Heart left ventricle (tissue), 16 donors: ENCODE data around the gene SFXN2. TPM values are rescaled to one million over a fixed set of nuclear protein-coding genes. Genes with fewer than 3 reads are reported as not detected.

Experiments
- ATAC-seq, 4 donors: fragments of 200-7000 bp; cut with Tn5 transposase; one replicate each; pipeline ENCODE4 v1.9.1; 2020 to 2022; ENCODE audit warnings: moderate library complexity in 4 of 4, mild to moderate bottlenecking in 3 of 4, moderate number of reproducible peaks in 1 of 4
- DNase-seq, 5 donors: peaks; one replicate each; pipeline ENCODE4 v3.0.0-alpha.2; 2020
- H3K27ac ChIP-seq, 12 donors: fragments of 200-600 bp; sonication (generic) in 4 of 12; one replicate each; pipeline versions ENCODE4 v1.5.0 to v1.8.0; 2016 to 2022; ENCODE audit warnings: mild to moderate bottlenecking in 2 of 12
- H3K27me3 ChIP-seq, 9 donors: fragments of 200-600 bp; sonication (generic) in 2 of 9; one replicate each; pipeline versions ENCODE4 v1.5.1 to v1.8.0; 2016 to 2022; ENCODE audit warnings: mild to moderate bottlenecking in 3 of 9
- H3K36me3 ChIP-seq, 9 donors: fragments of 200-600 bp; sonication (generic) in 2 of 9; one replicate each; pipeline versions ENCODE4 v1.5.0 to v1.8.0; 2018 to 2022; ENCODE audit warnings: mild to moderate bottlenecking in 2 of 9
- H3K4me1 ChIP-seq, 12 donors: fragments of 200-600 bp; sonication (generic) in 4 of 12; one replicate each; pipeline versions ENCODE4 v1.5.0 to v1.8.0; 2016 to 2022; ENCODE audit warnings: mild to moderate bottlenecking in 3 of 12
- H3K4me3 ChIP-seq, 12 donors: fragments of 200-600 bp; sonication (generic) in 4 of 12; one replicate each; pipeline versions ENCODE4 v1.5.0 to v1.8.0; 2017 to 2022; ENCODE audit warnings: mild to moderate bottlenecking in 9 of 12, moderate library complexity in 4 of 12
- H3K9me3 ChIP-seq, 12 donors: fragments of 200-600 bp; sonication (generic) in 4 of 12; one replicate each; pipeline versions ENCODE4 v1.5.0 to v1.8.0; 2016 to 2022; ENCODE audit warnings: mild to moderate bottlenecking in 1 of 12
- POLR2A ChIP-seq, 2 donors: fragments of 450-650 bp; IDR thresholded peaks; one replicate each; pipeline ENCODE4 v1.6.1; 2017; ENCODE audit warnings: antibody characterized with exemption in 2 of 2, mild to moderate bottlenecking in 2 of 2, moderate library complexity in 2 of 2
- WGBS, 4 donors: extraction: QIAGEN DNeasy Blood & Tissue Kit in 2 of 4; methylation state at CpG; one replicate each; pipeline versions ENCODE4 v1.1.5 to v1.1.7; 2013 to 2018; 5-methylcytosine and 5-hydroxymethylcytosine counted together
- intact Hi-C, 10 donors: fragments of 100-400 bp; cut with DNase I; formaldehyde crosslinking; loops; one replicate each; pipeline versions ENCODE4 v1.11.1 to v1.14.2; 2022
- polyA plus RNA-seq, 2 donors: library from polyadenylated mRNA; stranded (reverse); fragments of 200-250 nt; gene quantifications; one replicate each; pipeline ENCODE4 v1.2.3, GENCODE V29; 2013
- total RNA-seq, 9 donors: library from RNA; depleted of rRNA in 2 of 9; stranded (reverse); fragments of >200 nt in 2 of 9; fragmentation: NEBNext Ultra II Directional in 3 of 9; extraction: Animal tissue kit (Norgen Biotek cat#: 25700) in 3 of 9; gene quantifications; one replicate each; pipeline versions ENCODE4 v1.1.0 to v1.2.4, GENCODE V29; 2016 to 2023
- TF ChIP-seq, protein P1 (sequence below), 12 donors: fragments of 200-600 bp; sonication (generic) in 4 of 12; IDR thresholded peaks; one replicate each; pipeline versions ENCODE4 v1.5.0 to v1.8.0; 2018 to 2022; ENCODE audit warnings: antibody characterized with exemption in 12 of 12, mild to moderate bottlenecking in 5 of 12
- donor health status: ischemic (EF 13 %, LVEDD 7.1; RV severe dilation, severe dysfunction).
- donor health status: healthy with polysubstance abuse.
- donor health status: DM: no; HTN: yes; CAD: no.
- donor health status: DM: no; HTN: no; CAD: no.
- donor health status: ischemic (EF 25% LVEDD 6.9; RV normal size, moderate dysfunction).
- donor health status: ischemic (EF 25% LVEDD 5.7; RV mildly dilated, moderate dysfunction).
- donor health status: healthy.
- donor health status: DM: yes; HTN: yes; CAD: no.
- donor health status: ischemic (EF 35%, LVEDD 5.7; RV mildly dilated, moderate dysfunction).
- donor health status: nonischemic (EF 11% LVEDD 7.7; RV severe dilation, severe dysfunction).
- donor health status: DM: yes; HTN: yes; CAD: no.
- donor health status: PGD.
- donor health status: ischemic (EF 29% LVEDD 5.4; RV normal size, mild dysfunction).
- donor health status: nonischemic (EF 23%, LVEDD 6.1; RV moderate dilation, normal function).

SFXN2 gene
- total and polyA plus RNA-seq, 11 donors: 0.50 to 7.2 (median 2.4) TPM

DNA sequence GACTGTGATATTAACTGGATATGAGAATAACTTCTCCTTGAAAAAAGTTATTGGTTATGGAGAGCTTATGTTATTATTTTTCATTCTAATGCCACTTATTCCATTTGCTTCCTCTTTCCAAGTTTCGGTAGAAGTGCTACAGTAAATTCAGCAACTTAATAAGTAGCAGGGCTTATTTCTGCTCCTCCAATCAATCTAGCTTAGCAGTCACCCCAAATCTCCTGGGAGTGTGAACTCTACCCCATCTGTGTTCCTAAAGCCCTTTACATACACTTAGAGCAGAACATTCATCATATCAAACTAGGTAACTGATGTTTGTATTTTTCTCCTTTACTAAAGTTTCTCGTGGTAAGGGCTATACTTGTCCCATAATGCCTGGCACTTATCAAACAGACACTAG is 8.9 kb upstream of the SFXN2 start:
- DNase-seq (no peak), ATAC-seq (no peak)
- H3K36me3 ChIP-seq: peaks cover 0 to 12% (median 0%) of the 10 kb centered on the region in 9 donors
- no peaks in the 10 kb centered on the region for H3K27me3 ChIP-seq
- intact Hi-C loops: no loop called here
- H3K27ac ChIP-seq: no peak overlapping the region
- TF ChIP-seq, protein P1, sequence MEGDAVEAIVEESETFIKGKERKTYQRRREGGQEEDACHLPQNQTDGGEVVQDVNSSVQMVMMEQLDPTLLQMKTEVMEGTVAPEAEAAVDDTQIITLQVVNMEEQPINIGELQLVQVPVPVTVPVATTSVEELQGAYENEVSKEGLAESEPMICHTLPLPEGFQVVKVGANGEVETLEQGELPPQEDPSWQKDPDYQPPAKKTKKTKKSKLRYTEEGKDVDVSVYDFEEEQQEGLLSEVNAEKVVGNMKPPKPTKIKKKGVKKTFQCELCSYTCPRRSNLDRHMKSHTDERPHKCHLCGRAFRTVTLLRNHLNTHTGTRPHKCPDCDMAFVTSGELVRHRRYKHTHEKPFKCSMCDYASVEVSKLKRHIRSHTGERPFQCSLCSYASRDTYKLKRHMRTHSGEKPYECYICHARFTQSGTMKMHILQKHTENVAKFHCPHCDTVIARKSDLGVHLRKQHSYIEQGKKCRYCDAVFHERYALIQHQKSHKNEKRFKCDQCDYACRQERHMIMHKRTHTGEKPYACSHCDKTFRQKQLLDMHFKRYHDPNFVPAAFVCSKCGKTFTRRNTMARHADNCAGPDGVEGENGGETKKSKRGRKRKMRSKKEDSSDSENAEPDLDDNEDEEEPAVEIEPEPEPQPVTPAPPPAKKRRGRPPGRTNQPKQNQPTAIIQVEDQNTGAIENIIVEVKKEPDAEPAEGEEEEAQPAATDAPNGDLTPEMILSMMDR (IDR thresholded peaks at IDR 0.05): no peak
- WGBS, 4 donors: 56 to 73% (median 63%) methylated on average over 2 of the region's 2 CpGs
- peaks cover 0 to 11% (median 2%) of the 10 kb centered on the region in 12 donors for H3K4me1 ChIP-seq
- no peaks in the 10 kb centered on the region for H3K9me3 ChIP-seq
- H3K4me3 ChIP-seq: no peak overlapping the region

- no peaks in the 10 kb centered on the region for H3K27me3 ChIP-seq
- no peaks in the 10 kb centered on the region for H3K36me3 ChIP-seq
- WGBS, 4 donors: 63 to 70% (median 66%) methylated on average over 4 of the region's 4 CpGs
- H3K4me1 ChIP-seq: peaks cover 0 to 31% (median 14%) of the 10 kb centered on the region in 12 donors
- H3K4me3 ChIP-seq: no peak overlapping the region
- H3K27ac ChIP-seq: no peak overlapping the region
- ATAC-seq: no peak
- H3K9me3 ChIP-seq: no peaks in the 10 kb centered on the region
- intact Hi-C loops: loop anchor here in 6 of 10 donors (5.0 to 10.0 kb wide), 5 partner anchors 33 to 624 kb away; partner anchors contain the start of gene TRIM8 (in 1 of the 6)
- no peak for TF ChIP-seq POLR2A (IDR thresholded peaks at IDR 0.05)
- TF ChIP-seq, protein P1 (IDR thresholded peaks at IDR 0.05): no peak
- no peak for DNase-seq
Observed at GRCh38 chr10:102710609-102711008, 3.8 kb upstream of the SFXN2 start.

GRCh38 chr10:102712089-102712488 is 2.3 kb upstream of the SFXN2 start:
- Histone ChIP-seq H3K27me3 (no peaks in the 10 kb centered on the region), H3K4me3 (no peak overlapping the region), H3K27ac (no peak overlapping the region), H3K36me3 (no peaks in the 10 kb centered on the region), H3K4me1 (peaks cover 0 to 31% (median 14%) of the 10 kb centered on the region in 12 donors), H3K9me3 (no peaks in the 10 kb centered on the region)
- intact Hi-C loops: loop anchor here in 6 of 10 donors (2.0 to 10.0 kb wide), 6 partner anchors 35 to 623 kb away; partner anchors contain the start of gene TRIM8 (in 2 of the 6)
- ATAC-seq (no peak), DNase-seq (no peak)
- TF ChIP-seq POLR2A (IDR thresholded peaks at IDR 0.05): no peak
- TF ChIP-seq, protein P1 (IDR thresholded peaks at IDR 0.05): no peak
- WGBS, 4 donors: 87 to 92% (median 89%) methylated on average over 4 of the region's 4 CpGs

- DNase-seq: no peak
- H3K36me3 ChIP-seq: no peaks in the 10 kb centered on the region
- WGBS, 4 donors: 11 to 12% (median 11%) methylated on average over 8 of the region's 8 CpGs
- no peaks in the 10 kb centered on the region for H3K9me3 ChIP-seq
- ATAC-seq: no peak
- peaks cover 0 to 36% (median 14%) of the 10 kb centered on the region in 12 donors for H3K4me1 ChIP-seq
- H3K27me3 ChIP-seq: no peaks in the 10 kb centered on the region
- peak overlapping the region; percentile 70 to 100 (median 90) for H3K4me3 ChIP-seq
- intact Hi-C loops: loop anchor here in 6 of 10 donors (2.0 to 10.0 kb wide), 6 partner anchors 36 to 622 kb away; partner anchors contain the start of gene TRIM8 (in 2 of the 6)
- H3K27ac ChIP-seq: peak overlapping the region in 10 of 12 donors; percentile 74 to 92 (median 83)
- TF ChIP-seq, protein P1 (IDR thresholded peaks at IDR 0.05): no peak
- no peak for TF ChIP-seq POLR2A (IDR thresholded peaks at IDR 0.05)
Observed at GRCh38 chr10:102712843-102713538, 1.4 kb upstream of the SFXN2 start.
